Astrocyte (in vitro differentiated cells and primary cell): ENCODE data around the gene DBR1.

Experiments
- CTCF ChIP-seq: IDR thresholded peaks from 2 replicates; pipeline ENCODE4 v1.5.1; 2011; ENCODE audit warnings: low read depth, mild to moderate bottlenecking, inconsistent platforms, low read length, moderate library complexity; ENCODE audit not compliant: insufficient read depth
- EZH2 ChIP-seq: IDR thresholded peaks from 2 replicates; pipeline ENCODE4 v1.6.1; 2012; ENCODE audit warnings: mild to moderate bottlenecking, low read length, inconsistent platforms; ENCODE audit not compliant: insufficient read depth

GRCh38 chr3:138187296-138188012 lies 12.7 kb upstream of the DBR1 start, which contains the start of gene ARMC8:
- TF ChIP-seq CTCF (no peak), EZH2 (no peak)
